Measurements from ENCODE around the gene AGAP1. TPM values are rescaled to one million over a fixed set of nuclear protein-coding genes. Genes with fewer than 3 reads are reported as not detected.

The AGAP1 gene
- total RNA-seq, 1 donor from 2014 or later, result 39.4 TPM

DNA sequence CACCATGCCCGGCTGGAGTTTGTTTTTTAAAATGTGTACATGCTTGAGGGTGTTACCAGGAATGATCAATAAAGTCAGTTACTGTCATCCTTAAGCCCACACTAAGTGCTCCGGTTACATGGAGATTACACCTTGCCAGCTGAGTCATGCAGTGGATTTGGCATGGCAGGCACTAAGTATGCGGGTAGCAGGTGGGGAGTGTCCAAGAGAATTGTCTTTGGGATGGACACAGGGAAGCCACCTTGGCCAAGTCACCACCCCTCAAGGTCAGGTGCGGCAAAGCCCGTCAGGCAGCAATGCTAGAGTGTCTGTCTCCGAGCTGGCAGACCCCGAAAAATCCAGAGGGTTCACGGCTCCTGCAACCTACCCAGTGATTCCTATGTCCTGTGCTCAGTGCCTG, 619.6 kb downstream of the AGAP1 start:
- H3K4me1 Mint-ChIP-seq (ENCODE audit: low read depth, unreplicated experiment), result peaks cover 7% of the 10 kb centered on the region
- H3K4me3 ChIP-seq (ENCODE audit: insufficient read depth, low read depth, low read length), result no peak overlapping the region

DNA sequence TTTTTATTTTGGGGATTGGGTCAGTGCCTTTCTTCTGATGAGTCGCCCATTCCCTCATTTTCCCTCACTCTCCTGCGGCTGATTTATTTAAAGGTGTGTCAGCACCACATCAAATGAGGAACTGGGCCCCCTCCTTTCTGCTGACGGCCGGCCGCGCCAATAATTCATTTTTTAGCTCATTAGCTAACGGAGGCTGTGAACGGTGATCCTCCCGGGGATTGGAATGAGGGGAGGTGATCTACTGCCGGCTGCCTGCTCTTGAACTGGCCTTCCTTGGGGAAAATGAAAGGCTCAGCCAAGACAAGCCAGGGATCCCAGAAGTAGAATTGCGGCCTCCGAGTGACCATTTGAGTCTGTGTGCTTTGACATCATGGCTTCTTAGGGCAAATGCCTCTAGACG, 620.1 kb downstream of the AGAP1 start:
- no peaks in the 10 kb centered on the region for H3K9me3 Mint-ChIP-seq (ENCODE audit: unreplicated experiment)
- DNase-seq (ENCODE audit: low read depth) (no peak), FAIRE-seq (no peak)
- Histone ChIP-seq H3K4me2 (ENCODE audit: low read length) (no peak overlapping the region), H3K27me3 (ENCODE audit: insufficient read depth, low read length) (no peaks in the 10 kb centered on the region), H3K9me3 (ENCODE audit: insufficient read depth, low read depth, low read length) (no peaks in the 10 kb centered on the region), H4K20me1 (ENCODE audit: insufficient read depth, low read length) (no peaks in the 10 kb centered on the region), H3K27ac (ENCODE audit: low read depth, low read length) (no peak overlapping the region), H3K9ac (ENCODE audit: low read length) (no peak overlapping the region), H3K4me3 (ENCODE audit: insufficient read depth, low read depth, low read length) (no peak overlapping the region), H3K79me2 (ENCODE audit: insufficient read depth, low read length) (no peaks in the 10 kb centered on the region), H3K36me3 (ENCODE audit: insufficient read depth, low read length) (no peaks in the 10 kb centered on the region), H2AFZ (ENCODE audit: low read depth, low read length) (no peak overlapping the region), H3K4me1 (ENCODE audit: insufficient read depth, low read length) (no peaks in the 10 kb centered on the region)
- no peak for TF ChIP-seq EZH2 (IDR thresholded peaks at IDR 0.05; ENCODE audit: insufficient read depth, low read length)
- no peak for TF ChIP-seq CTCF (IDR thresholded peaks at IDR 0.05; ENCODE audit: insufficient read depth, low read depth, low read length)
- H3K27me3 Mint-ChIP-seq (ENCODE audit: low read depth, unreplicated experiment), result peaks cover 1% of the 10 kb centered on the region
- peaks cover 3% of the 10 kb centered on the region for H3K4me1 Mint-ChIP-seq (ENCODE audit: low read depth, unreplicated experiment)
- peaks cover 5% of the 10 kb centered on the region for H3K36me3 Mint-ChIP-seq (ENCODE audit: low read depth, unreplicated experiment)
- H3K27ac Mint-ChIP-seq (ENCODE audit: unreplicated experiment), result no peak overlapping the region
- no peak overlapping the region for H3K4me3 Mint-ChIP-seq (ENCODE audit: unreplicated experiment)

More for the DNA sequence above, 619.6 kb downstream of the AGAP1 start:
- Histone ChIP-seq H3K4me2 (ENCODE audit: low read length) (no peak overlapping the region), H3K36me3 (ENCODE audit: insufficient read depth, low read length) (no peaks in the 10 kb centered on the region), H3K79me2 (ENCODE audit: insufficient read depth, low read length) (no peaks in the 10 kb centered on the region), H2AFZ (ENCODE audit: low read depth, low read length) (no peak overlapping the region), H3K9me3 (ENCODE audit: insufficient read depth, low read depth, low read length) (no peaks in the 10 kb centered on the region), H3K27me3 (ENCODE audit: insufficient read depth, low read length) (peaks cover 2% of the 10 kb centered on the region), H3K9ac (ENCODE audit: low read length) (no peak overlapping the region), H4K20me1 (ENCODE audit: insufficient read depth, low read length) (no peaks in the 10 kb centered on the region), H3K27ac (ENCODE audit: low read depth, low read length) (no peak overlapping the region), H3K4me1 (ENCODE audit: insufficient read depth, low read length) (no peaks in the 10 kb centered on the region)
- no peak for DNase-seq (ENCODE audit: low read depth)
- Mint-ChIP-seq H3K4me3 (ENCODE audit: unreplicated experiment) (no peak overlapping the region), H3K27ac (ENCODE audit: unreplicated experiment) (no peak overlapping the region), H3K9me3 (ENCODE audit: unreplicated experiment) (no peaks in the 10 kb centered on the region), H3K27me3 (ENCODE audit: low read depth, unreplicated experiment) (peaks cover 1% of the 10 kb centered on the region), H3K36me3 (ENCODE audit: low read depth, unreplicated experiment) (peaks cover 5% of the 10 kb centered on the region)
- no peak for FAIRE-seq
- no peak for TF ChIP-seq CTCF (IDR thresholded peaks at IDR 0.05; ENCODE audit: insufficient read depth, low read depth, low read length)
- no peak for TF ChIP-seq EZH2 (IDR thresholded peaks at IDR 0.05; ENCODE audit: insufficient read depth, low read length)

DNA sequence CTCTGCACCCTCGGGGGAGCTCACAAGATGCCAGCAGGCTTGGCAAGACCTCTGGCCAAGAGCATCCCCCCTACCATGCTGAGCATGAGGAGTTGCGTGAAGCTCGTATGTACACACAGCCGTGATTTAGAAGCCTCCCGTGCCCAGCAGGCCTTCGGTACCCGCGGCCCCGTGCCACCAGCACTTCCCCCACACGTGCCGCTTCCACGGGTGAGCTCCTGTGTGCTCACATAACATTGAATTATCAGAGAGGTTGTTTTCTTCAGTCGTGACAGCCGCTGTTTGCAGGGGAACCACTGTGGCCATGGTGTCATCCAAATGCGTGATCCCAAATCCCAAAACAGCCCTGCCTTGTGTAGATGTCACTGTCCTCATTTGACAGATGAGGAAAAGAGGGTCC, 621.1 kb downstream of the AGAP1 start:
- Mint-ChIP-seq H3K4me3 (ENCODE audit: unreplicated experiment) (no peak overlapping the region), H3K9me3 (ENCODE audit: unreplicated experiment) (no peaks in the 10 kb centered on the region), H3K27me3 (ENCODE audit: low read depth, unreplicated experiment) (peaks cover 1% of the 10 kb centered on the region), H3K36me3 (ENCODE audit: low read depth, unreplicated experiment) (peaks cover 5% of the 10 kb centered on the region), H3K4me1 (ENCODE audit: low read depth, unreplicated experiment) (no peaks in the 10 kb centered on the region), H3K27ac (ENCODE audit: unreplicated experiment) (peak overlapping the region; percentile 34)
- no peak for DNase-seq (ENCODE audit: low read depth)
- no peak overlapping the region for H3K9ac ChIP-seq (ENCODE audit: low read length)
- no peaks in the 10 kb centered on the region for H4K20me1 ChIP-seq (ENCODE audit: insufficient read depth, low read length)
- H3K27me3 ChIP-seq (ENCODE audit: insufficient read depth, low read length), result no peaks in the 10 kb centered on the region
- FAIRE-seq, result no peak
- no peaks in the 10 kb centered on the region for H3K9me3 ChIP-seq (ENCODE audit: insufficient read depth, low read depth, low read length)
- no peak overlapping the region for H2AFZ ChIP-seq (ENCODE audit: low read depth, low read length)
- H3K4me3 ChIP-seq (ENCODE audit: insufficient read depth, low read depth, low read length), result no peak overlapping the region
- H3K36me3 ChIP-seq (ENCODE audit: insufficient read depth, low read length), result no peaks in the 10 kb centered on the region
- H3K27ac ChIP-seq (ENCODE audit: low read depth, low read length), result no peak overlapping the region
- no peaks in the 10 kb centered on the region for H3K4me1 ChIP-seq (ENCODE audit: insufficient read depth, low read length)
- no peak overlapping the region for H3K4me2 ChIP-seq (ENCODE audit: low read length)
- TF ChIP-seq EZH2 (IDR thresholded peaks at IDR 0.05; ENCODE audit: insufficient read depth, low read length), result no peak
- TF ChIP-seq CTCF (IDR thresholded peaks at IDR 0.05; ENCODE audit: insufficient read depth, low read depth, low read length), result no peak
- no peaks in the 10 kb centered on the region for H3K79me2 ChIP-seq (ENCODE audit: insufficient read depth, low read length)
